Kidney (tissue), 14 donors: Measurements from ENCODE around the gene DISC1. TPM values are rescaled to one million over a fixed set of nuclear protein-coding genes. Genes with fewer than 3 reads are reported as not detected.

Experiments used
- DNase-seq, 5 donors: peaks; one replicate each; pipeline ENCODE4 v3.0.0-alpha.2; 2013 to 2020
- FAIRE-seq: peaks from 2 replicates; lab custom pipeline; 2012; peaks lifted over from hg19 to GRCh38; lab: Jason Lieb, UNC
- H3K27ac ChIP-seq, 2 donors: one replicate each; pipeline ENCODE4 v1.7.0; 2013; ENCODE audit warnings: low read depth in 2 of 2, low read length in 2 of 2, inconsistent platforms in 1 of 2
- H3K27me3 ChIP-seq: one replicate; pipeline ENCODE4 v1.7.1; 2013; ENCODE audit warnings: low read length, inconsistent platforms; ENCODE audit not compliant: control insufficient read depth, insufficient read depth
- H3K36me3 ChIP-seq, 3 donors: one replicate each; pipeline versions ENCODE4 v1.7.0 to v1.7.1; 2013; ENCODE audit warnings: low read length in 3 of 3, control low read depth in 1 of 3, inconsistent platforms in 1 of 3; ENCODE audit not compliant: insufficient read depth in 3 of 3, control insufficient read depth in 2 of 3
- H3K4me1 ChIP-seq, 3 donors: one replicate each; pipeline versions ENCODE4 v1.7.0 to v1.7.1; 2013; ENCODE audit warnings: low read length in 3 of 3, inconsistent platforms in 1 of 3, low read depth in 1 of 3; ENCODE audit not compliant: control insufficient read depth in 2 of 3, insufficient read depth in 2 of 3
- H3K4me3 ChIP-seq, 3 donors: one replicate each; pipeline versions ENCODE4 v1.7.0 to v1.8.1; 2013; ENCODE audit warnings: low read length in 3 of 3, control low read depth in 1 of 3, inconsistent platforms in 1 of 3
- H3K9ac ChIP-seq, 3 donors: one replicate each; pipeline versions ENCODE4 v1.7.0 to v1.7.1; 2013; ENCODE audit warnings: low read length in 3 of 3, control low read depth in 1 of 3, inconsistent platforms in 1 of 3
- H3K9me3 ChIP-seq, 3 donors: one replicate each; pipeline versions ENCODE4 v1.7.0 to v1.7.1; 2013; ENCODE audit warnings: low read length in 3 of 3, control low read depth in 1 of 3, inconsistent platforms in 1 of 3; ENCODE audit not compliant: control insufficient read depth in 2 of 3, insufficient read depth in 1 of 3
- intact Hi-C: fragments of 100-400 bp; cut with DNase I; formaldehyde crosslinking; loops from one replicate; pipeline ENCODE4 v1.11.1; 2022
- polyA plus RNA-seq: library from polyadenylated mRNA; stranded (reverse); fragments of 350-450 nt; fragmentation: Illumina TruSeq; extraction: RNeasy Lipid Tissue Mini Kit (QIAGEN cat#74804); gene quantifications from one replicate; pipeline ENCODE4 v1.2.3, GENCODE V29; 2014; ENCODE audit warnings: low read depth, low replicate concordance; ENCODE audit not compliant: insufficient read depth
- total RNA-seq: library from RNA; stranded (reverse); fragmentation: NEBNext Ultra II Directional; extraction: Animal tissue kit (Norgen Biotek cat#: 25700); gene quantifications from one replicate; pipeline ENCODE4 v1.2.1, GENCODE V29; 2021
- TF ChIP-seq, protein P1 (sequence below): IDR thresholded peaks from 3 replicates; pipeline ENCODE4 v1.5.1; 2012; ENCODE audit warnings: mild to moderate bottlenecking, moderate library complexity, borderline replicate concordance; ENCODE audit not compliant: insufficient read depth; ENCODE audit errors: extremely low read depth
- donor health status: control.
- donor health status: control.
- donor health status: control.
- donor health status: control.
- donor health status: control.
- donor health status: DM: yes; HTN: yes; CAD: no.
- donor health status: Normal renal cell carcinoma (clear cell type).

Gene DISC1
- total and polyA plus RNA-seq, 2 donors from 2014 or later, result 0.80 to 15.9 TPM

DNA sequence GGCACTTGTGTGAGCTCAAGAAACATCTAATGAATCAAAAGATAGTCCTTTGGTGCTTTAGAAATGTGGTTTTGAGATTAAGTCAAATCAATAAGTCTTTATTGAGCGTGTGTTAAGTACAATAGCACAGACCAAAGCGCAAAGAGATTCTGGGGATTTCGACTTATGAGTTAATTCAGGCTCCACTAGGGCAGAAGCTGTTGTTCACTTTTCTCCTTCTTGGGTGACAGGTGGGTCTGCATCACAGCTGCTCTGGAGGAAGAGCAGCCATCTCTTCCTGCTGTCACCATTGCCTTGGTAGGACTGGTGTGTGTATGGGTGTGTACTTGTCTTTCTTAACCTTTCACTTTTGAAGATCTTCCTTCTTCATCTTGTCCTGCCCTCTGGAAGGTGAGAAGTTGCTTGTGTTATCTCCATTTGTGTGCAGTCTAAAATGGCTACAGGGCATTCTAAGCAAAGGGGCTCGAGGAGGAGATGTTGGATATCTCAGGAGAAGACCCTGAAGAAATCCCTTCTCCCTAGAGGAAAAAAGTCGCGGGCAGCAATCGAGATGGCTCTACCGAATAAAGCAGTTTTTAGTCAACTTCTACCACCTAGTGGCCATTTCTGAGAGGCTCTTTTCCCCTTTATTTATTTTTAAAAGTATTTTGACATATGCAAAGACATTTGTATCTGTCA lies 22.9 kb upstream of the DISC1 start:
- intact Hi-C loops, result no loop called here
- H3K27ac ChIP-seq, result no peak overlapping the region
- H3K27me3 ChIP-seq, result no peaks in the 10 kb centered on the region
- DNase-seq, result peak in 4 of 5 donors; percentile 37 to 80 (median 62)
- TF ChIP-seq, protein P1, sequence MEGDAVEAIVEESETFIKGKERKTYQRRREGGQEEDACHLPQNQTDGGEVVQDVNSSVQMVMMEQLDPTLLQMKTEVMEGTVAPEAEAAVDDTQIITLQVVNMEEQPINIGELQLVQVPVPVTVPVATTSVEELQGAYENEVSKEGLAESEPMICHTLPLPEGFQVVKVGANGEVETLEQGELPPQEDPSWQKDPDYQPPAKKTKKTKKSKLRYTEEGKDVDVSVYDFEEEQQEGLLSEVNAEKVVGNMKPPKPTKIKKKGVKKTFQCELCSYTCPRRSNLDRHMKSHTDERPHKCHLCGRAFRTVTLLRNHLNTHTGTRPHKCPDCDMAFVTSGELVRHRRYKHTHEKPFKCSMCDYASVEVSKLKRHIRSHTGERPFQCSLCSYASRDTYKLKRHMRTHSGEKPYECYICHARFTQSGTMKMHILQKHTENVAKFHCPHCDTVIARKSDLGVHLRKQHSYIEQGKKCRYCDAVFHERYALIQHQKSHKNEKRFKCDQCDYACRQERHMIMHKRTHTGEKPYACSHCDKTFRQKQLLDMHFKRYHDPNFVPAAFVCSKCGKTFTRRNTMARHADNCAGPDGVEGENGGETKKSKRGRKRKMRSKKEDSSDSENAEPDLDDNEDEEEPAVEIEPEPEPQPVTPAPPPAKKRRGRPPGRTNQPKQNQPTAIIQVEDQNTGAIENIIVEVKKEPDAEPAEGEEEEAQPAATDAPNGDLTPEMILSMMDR, result peak; percentile 54
- peaks cover 0 to 5% (median 0%) of the 10 kb centered on the region in 3 donors for H3K4me1 ChIP-seq
- no peaks in the 10 kb centered on the region for H3K36me3 ChIP-seq
- H3K9ac ChIP-seq, result peak overlapping the region in 1 of 3 donors; percentile 60
- peak overlapping the region; percentile 53 to 75 (median 66) for H3K4me3 ChIP-seq
- H3K9me3 ChIP-seq, result no peaks in the 10 kb centered on the region
- peak; percentile 83 for FAIRE-seq

DNA sequence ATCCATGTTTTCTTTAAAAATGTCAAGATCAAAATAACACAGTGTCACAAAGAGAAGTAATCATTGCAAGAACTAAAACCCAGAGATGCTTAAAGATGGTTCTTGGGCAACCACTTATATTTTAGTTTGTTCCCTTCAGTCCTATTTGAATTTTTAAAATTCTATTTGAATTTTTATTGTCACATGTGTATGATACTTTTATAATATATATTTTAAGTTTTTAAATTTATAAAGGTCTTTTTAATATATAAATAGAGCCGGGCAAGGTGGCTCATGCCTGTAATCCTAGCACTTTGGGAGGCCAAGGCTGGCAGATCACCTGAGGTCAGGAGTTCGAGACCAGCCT lies 22.3 kb upstream of the DISC1 start:
- FAIRE-seq, result no peak

DNA sequence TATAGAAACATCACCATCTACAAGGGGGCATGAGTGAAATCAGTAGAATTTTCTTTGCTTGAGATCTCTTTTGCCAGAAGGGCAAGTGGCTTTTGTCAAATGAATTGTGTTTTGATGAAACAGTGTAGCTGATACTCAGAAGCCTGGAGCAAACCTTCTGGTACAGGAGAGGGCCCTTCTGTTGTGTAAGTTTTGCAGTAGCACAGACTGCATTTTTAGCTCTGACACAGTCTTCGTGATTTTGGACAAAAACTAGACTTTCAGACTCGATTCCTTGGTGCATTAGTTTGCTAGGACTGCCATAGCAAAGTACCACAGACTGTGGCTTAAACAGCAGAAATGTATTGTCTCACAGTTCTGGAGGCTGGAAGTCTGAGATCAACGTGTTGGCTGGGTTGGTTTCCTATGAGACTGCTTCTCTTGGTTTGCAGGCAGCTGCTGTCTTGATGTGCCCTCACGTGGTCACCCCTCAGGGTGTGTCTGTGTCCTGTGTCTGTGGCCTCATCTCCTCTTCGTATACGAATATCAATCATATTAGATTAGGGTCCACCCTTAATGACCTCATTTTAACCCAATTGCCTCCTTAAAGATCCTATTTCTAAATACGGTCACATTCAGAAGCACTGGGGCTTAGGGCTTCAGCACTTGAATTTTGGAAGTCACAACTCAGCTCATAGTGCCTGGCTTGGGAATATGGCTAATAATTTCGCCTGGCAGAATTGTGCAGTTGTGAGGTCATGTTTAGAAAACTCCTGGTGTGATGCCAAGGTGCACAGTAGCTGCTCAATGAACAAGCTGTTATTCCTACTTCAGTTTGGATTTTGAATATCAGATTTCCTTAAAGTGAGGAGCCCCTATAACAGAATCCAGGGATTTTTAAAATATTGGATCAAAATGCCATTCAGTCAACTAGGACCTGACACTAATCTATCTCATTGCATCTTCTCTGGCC lies 21.2 kb upstream of the DISC1 start:
- Histone ChIP-seq H3K27me3 (no peaks in the 10 kb centered on the region), H3K9ac (no peak overlapping the region), H3K27ac (no peak overlapping the region), H3K9me3 (no peaks in the 10 kb centered on the region), H3K4me1 (peaks cover 0 to 5% (median 0%) of the 10 kb centered on the region in 3 donors), H3K4me3 (no peak overlapping the region), H3K36me3 (no peaks in the 10 kb centered on the region)
- DNase-seq (no peak), FAIRE-seq (no peak)
- TF ChIP-seq, protein P1, result no peak
- intact Hi-C loops, result no loop called here

More for the DNA sequence above, 22.3 kb upstream of the DISC1 start:
- TF ChIP-seq, protein P1, result no peak
- no peak for DNase-seq
- H3K4me3 ChIP-seq, result no peak overlapping the region
- intact Hi-C loops, result no loop called here
- H3K27ac ChIP-seq, result no peak overlapping the region
- H3K9me3 ChIP-seq, result no peaks in the 10 kb centered on the region
- H3K27me3 ChIP-seq, result no peaks in the 10 kb centered on the region
- H3K4me1 ChIP-seq, result peaks cover 0 to 5% (median 0%) of the 10 kb centered on the region in 3 donors
- H3K9ac ChIP-seq, result no peak overlapping the region
- no peaks in the 10 kb centered on the region for H3K36me3 ChIP-seq
